ENCODE measurements around the gene ANHX.

ANHX gene

DNA sequence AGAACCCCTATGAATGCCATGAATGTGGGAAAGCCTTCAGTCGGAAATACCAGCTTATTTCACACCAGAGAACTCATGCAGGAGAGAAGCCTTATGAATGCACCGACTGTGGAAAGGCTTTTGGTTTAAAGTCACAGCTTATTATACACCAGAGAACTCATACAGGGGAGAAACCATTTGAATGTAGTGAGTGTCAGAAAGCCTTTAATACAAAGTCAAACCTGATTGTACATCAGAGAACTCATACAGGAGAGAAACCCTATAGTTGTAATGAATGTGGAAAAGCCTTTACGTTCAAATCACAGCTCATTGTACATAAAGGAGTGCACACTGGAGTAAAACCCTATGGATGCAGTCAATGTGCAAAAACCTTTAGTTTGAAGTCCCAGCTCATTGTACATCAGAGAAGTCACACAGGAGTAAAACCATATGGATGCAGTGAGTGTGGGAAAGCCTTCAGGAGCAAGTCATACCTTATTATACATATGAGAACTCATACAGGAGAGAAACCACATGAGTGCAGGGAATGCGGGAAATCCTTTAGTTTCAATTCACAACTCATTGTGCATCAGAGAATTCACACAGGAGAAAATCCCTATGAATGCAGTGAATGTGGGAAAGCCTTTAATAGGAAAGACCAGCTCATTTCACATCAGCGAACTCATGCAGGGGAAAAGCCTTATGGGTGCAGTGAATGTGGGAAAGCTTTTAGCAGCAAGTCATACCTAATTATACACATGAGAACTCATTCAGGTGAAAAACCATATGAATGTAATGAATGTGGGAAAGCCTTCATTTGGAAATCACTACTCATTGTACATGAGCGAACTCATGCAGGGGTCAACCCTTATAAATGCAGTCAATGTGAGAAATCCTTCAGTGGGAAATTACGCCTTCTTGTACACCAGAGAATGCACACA is 32.1 kb downstream of the ANHX start:
- in situ Hi-C loops (cut with MboI; ENCODE audit: low sequenced_read_pairs) = no loop called here

GRCh38 chr12:133202493-133203343 is 33.0 kb downstream of the ANHX start:
- in situ Hi-C loops (cut with MboI; ENCODE audit: low sequenced_read_pairs) = no loop called here

DNA sequence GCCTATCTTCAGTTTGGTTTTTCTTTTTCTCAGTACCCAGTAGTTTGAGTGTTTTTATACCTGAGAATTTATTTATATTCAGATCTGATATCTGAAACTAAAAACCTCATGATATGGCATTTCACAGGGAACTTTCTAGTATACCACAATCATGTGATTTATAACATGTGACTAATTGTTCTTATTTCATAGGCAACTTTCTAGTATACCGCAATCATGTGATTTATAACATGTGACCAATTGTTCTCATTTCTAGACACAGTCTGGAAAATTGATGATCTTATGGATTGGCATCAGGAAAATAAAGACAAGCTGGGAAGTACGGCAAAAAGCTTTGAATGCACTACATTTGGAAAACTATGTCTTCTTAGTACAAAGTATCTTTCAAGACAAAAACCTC is 33.8 kb downstream of the ANHX start:
- in situ Hi-C loops (cut with MboI; ENCODE audit: low sequenced_read_pairs) = no loop called here

DNA sequence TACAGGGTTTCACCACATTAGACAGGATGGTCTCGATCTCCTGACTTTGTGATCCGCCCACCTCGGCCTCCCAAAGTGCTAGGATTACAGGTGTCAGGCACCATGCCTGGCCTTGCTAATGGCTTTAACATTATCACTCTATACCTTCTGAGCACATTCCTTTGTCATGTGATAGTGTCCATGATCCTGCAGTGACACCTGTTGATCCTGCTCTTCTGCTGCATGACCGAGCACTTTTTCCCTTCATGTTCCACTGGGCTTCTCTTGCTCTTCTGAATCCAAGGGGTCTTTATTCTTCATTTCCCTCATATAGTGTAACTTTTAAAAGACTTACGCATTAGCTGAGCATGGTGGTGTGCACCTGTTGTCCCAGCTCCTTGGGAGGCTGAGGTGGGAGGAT is 42.8 kb downstream of the ANHX start:
- in situ Hi-C loops (cut with MboI; ENCODE audit: low sequenced_read_pairs) = no loop called here

GRCh38 chr12:133190176-133190575 is 45.5 kb downstream of the ANHX start:
- in situ Hi-C loops (cut with MboI; ENCODE audit: low sequenced_read_pairs) = no loop called here

DNA sequence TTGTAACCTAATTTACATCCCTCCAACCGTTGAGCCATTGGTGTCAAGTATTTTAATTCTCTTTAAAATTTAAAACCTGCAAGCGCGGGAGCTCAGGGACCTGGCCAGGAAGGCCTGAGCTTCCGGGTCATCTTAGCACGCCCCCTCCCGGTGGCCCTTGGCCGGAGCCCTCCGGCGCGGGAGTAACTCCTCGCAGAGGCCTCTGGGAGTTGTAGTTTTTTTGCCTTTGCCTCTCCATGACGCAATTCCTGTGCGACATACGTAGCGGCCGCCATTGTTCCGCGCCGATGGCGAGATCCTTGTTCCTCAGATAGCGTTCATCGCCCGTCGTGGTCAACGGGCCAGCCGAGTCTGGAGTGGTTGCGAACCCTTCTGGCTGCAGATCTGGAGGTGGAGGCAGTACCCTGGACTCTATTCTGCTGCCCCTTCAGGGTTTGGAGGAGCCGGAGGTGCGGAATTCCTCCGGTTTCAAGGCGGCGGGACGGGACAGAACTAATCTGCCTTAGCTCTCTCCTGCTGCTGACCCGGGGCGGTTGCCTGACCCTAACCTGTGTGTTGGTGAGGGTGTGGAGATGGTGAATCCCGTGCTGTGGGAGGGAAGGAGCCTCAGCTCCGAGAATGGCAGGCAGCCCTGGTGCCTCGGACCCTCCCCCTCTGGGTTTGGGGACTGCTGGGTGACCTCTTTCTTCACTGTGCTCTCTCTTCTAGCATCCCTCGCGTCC is 54.3 kb downstream of the ANHX start, which contains the start of gene ZNF268:
Gene ZNF268 (plus strand): TSS at position 258 of the 722 bp plus-strand sequence. CDS start 503 bp downstream, outside the sequence.
- in situ Hi-C loops (cut with MboI; ENCODE audit: low sequenced_read_pairs) = no loop called here

- in situ Hi-C loops (cut with MboI; ENCODE audit: low sequenced_read_pairs) = no loop called here
Measured at GRCh38 chr12:133180669-133181068, 55.0 kb downstream of the ANHX start.

GRCh38 chr12:133174901-133175300 is 60.8 kb downstream of the ANHX start:
- in situ Hi-C loops (cut with MboI; ENCODE audit: low sequenced_read_pairs) = no loop called here

DNA sequence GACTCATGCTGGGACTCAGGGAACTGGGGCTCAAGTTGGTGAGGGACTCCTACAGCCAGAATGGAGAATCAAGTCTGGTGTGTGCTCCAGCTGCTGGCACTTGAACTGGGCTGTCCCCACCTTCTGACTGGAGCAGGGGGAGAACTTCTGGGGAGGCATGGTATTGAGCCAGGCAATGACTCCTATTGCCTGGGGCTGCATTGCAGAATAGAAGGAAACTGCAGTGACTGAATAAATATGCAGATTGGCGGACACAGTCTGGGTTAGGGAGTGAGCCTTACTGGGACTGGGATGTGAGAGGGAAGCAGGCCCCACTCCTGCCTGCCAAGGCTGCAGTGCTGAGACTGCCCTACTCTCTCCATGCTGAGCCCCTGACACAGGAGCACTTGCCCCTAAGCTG is 63.2 kb downstream of the ANHX start:
- in situ Hi-C loops (cut with MboI; ENCODE audit: low sequenced_read_pairs) = no loop called here
